GM19099 (cell line): Measurements from ENCODE around the gene CADPS.

Experiments used
- POLR2A ChIP-seq: IDR thresholded peaks from 3 replicates; pipeline ENCODE4 v1.6.1; 2011; ENCODE audit warnings: low read depth; ENCODE audit not compliant: insufficient read length; ENCODE audit errors: extremely low read depth

Gene CADPS

DNA sequence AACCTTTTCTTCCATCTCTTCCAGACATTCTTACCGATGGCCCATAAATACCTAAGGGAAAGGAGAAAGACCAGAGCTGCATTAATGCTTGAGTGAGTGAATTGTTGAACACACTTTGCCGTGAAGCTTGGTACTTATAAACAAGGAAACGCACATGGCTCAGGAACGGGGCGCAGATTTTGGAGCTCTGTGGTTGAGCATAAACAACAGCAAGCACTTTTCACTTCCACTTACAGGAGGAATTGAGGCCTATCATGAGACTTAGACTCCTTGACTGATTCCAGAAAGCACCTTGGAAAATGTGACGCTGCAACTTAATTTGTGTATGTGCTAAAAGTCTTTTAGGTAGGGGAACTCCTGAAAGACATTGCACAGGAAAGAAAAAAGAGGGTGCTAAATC is 304.3 kb downstream of the CADPS start:
- no peak for TF ChIP-seq POLR2A

DNA sequence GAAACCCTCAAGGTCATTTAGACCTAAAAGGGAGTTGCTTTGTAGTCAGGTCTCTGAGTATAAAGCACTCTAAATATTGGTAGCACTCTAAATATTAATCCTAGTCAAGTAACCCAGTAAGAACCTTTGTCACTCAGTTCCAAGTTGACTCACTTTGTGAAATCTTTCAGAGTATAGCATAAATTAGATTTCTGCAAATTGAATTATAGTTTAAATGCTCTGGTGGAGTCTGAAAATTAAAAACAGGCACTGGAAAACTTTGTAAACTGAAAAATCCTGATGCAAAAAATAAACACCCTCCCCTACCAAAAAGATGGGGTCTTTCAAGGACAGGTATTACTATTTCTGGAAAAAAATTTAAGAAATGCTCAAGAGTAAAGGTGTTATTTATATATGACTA is 305.6 kb downstream of the CADPS start:
- no peak for TF ChIP-seq POLR2A

DNA sequence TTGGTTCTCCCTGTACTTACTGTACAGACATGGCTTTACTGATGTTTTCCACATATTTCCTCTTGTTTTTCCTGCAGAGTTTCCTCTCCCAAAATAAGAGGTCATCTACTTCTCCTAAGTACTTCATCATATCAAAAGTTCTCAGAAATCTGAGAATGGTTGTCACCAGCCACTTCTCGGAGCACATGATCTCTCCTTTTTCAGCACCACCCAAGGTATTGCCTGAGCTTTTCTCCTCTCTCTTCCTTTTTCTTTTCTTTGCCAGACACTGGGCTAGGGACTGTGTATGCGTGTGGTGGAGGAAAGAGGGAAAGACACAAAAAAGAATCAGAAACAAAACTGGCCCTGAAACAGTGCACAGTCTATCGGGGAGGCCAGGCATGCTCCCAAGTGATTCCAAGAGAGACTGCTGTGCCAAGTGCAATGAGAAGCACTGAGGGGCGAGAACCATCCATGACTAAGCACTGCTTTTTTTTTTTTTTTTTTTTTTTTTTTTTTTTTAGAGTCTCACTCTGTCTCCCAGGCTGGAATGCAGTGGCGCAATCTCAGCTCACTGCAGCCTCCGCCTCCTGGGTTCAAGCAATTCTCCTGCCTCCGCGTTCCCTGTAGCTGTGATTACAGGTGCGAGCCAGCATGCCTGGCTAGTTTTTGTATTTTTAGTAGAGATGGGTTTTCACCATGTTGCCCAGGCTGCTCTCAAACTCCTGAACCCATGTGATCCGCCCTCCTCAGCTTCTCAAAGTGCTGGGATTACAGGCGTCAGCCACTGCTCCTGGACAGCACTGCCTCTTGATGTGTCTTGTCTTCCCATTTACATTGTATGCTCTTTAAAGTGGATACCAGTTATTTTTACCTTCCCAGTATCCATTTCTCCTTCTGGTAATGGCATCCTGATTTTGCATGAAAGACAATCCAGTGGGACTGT is 307.9 kb downstream of the CADPS start:
- no peak for TF ChIP-seq POLR2A

DNA sequence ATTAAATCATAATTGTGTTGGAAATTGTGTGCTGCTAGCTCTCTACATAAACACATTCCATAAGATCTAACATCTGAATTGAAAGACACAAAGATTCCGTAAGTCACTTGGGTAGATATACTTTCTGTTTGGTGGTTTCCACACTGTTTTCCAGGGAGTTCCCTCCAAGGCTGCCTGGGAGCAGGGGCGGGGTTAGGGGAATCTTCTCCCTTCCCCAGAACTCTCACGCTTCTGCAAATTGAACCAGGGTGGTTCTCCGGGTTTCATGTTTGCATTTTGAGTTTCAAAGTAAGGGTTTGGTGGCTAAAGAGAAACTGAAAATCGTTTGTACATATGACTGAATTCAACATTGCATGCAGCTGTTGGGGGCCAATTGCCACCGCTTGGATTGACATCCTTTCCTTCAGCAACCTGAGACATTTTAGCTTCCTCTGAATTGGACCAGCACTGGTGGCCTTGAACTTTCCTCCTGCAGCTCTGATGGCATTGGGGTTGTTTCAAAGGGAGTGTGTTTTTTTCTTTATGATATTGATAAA is 309.1 kb downstream of the CADPS start:
- TF ChIP-seq POLR2A = no peak

DNA sequence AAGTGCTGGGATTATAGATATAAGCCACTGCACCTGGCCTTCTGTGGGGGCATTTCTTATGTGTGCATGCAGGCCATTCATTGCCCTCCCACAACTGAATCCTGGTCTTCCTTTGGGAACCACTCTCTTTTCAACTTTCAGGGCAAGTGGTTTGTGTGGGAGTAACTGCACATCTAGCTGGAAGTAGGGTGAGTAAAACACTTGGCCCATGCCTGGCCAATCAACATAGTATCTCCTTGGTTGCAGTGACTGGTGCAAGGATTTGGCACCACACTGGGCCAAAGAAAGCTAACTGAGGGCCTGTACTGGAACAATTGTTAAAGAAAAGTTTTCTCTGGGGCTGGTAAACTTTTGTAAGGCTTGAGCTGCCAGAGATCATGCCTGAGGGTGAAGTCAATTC is 312.6 kb downstream of the CADPS start:
- no peak for TF ChIP-seq POLR2A

DNA sequence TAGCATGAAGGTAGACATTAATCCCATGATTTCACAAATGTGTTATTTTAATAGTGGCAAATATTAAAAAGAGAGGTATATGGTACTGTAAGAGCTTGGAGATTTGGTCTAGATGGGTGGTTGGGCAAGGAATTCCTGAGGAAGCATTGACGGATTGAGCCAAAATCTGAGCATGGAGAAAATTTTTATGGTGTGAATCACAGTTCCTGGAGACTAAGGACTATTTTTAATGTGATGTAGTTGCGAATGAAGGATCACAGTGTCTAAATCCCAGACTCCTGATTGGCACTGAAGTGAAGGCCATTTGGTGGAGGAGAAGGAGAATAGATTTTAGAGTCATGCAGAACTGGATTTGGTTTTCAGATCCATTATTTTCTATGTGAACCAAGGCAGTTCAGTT is 313.2 kb downstream of the CADPS start:
- TF ChIP-seq POLR2A = no peak

DNA sequence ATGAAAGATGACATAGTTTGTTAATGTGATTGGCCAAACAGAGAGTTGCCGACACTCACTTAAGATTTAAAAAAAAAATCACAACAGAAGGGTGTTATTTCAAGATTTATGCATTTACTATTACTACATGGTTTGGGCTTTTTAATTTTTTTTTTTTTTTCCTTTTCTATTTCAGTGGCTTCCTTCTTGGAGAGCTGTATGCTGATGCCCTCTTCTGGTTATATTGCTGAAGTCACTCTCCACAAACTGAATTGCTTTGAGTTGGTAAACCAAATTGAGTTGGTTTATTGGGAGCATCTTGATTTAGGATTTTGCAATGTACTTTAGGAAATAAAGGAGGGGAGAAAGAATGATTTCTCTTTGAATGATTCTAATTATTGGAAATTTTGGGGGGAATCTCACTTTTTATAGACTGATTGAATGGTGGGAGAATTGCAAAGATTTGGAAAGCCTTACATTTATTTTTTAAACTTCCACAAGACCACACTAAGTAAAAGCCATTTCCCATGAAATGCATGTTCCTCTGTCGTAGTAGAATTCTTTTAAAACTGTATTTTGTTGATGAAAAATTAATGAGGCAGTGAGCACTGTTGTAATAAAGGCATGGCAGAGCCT is 315.3 kb downstream of the CADPS start:
- TF ChIP-seq POLR2A = no peak

DNA sequence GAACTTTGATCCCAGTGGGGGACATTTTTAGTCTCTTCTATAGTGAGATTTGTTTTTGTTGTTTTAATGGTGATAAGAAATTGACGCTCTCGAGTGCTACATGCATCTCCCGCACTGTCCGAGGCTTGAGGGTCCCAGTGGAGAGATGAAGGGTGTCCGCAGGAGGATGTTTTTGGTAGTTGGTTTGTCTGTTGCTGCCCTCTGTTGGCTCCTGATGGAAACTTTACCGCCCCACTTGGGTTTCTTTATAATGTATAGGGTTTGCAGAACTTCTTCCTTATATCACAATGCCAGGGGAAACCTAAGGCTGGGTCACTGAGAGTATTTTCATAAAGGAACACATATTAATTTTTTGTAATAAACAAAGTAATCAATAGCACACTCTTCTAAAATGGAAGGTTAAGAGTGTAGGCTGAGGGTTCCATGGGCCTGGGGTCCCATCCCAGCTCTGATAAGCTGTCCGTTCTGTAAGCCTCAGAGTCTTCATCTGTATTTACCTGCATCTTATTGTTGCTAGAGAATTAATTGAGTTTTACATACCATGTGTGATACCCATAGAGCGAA is 316.6 kb downstream of the CADPS start:
- no peak for TF ChIP-seq POLR2A

DNA sequence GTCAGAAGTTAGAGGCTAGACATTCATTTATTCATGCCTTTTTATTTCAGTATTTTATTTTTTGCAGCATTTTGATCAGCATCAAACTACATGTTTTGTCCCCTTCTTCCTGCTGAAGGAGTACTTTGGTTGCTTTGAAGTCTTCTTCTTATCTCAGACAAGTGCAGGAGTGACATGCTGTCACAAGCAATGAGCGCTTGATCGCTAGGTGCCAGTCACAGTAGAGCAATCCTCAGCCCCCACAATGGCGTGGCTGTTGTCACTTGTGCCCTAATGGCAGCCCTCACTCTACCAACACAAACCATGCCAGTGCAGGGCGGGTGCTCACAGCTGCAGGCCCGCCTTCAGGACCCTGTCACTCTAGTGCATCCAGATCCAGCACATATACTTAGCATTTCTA is 317.2 kb downstream of the CADPS start:
- TF ChIP-seq POLR2A = no peak

DNA sequence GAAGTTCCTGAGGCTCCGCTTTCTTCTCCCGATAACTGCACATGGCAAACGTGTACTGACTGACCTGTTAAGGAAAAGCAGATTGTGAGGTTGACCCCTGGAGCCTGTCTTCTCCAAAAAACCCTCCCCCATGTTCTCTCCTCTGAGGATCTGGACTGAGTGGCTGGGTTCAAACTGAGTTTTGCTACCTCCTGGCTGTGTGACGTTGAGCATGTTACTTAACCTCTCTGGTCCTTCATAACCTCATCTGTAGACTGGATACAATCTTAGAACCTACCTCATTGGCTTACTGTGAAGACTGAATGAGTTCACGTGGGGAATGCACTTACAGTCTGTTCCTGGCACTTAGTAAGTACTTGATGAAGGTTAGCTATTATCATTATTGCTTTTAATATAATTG is 317.8 kb downstream of the CADPS start:
- no peak for TF ChIP-seq POLR2A

DNA sequence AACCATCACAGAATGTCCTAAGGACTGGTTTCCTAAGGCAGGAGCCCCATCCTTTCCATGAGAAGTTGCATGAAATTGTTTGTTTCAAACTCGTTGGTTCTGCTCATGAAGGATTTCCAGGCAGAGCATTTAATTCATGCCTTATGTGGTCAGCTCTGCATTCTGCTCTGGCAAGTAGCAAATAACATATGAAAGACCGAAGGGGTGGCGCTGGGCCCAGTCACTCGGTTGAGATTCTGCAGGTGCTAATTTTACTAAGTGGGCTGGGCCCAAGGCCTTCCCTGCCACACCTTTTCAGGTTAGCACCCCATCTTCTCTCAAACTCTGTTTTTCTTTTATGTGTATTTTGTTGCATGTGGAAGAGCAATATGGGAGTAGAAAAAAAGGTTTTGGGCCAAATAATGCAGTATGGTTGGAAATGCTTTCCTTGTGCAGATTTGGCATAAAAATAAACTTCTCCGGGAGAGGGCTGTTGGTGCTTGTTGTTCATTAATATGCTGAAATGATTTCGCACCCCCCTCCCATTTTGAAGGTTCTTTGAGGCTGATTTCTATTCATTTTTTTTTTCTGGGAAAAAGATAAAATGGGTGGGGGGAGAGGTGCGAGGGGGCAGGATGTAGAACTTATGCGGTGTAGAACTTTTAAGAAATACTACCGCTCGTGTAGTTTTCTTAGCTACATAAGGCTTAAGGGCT is 318.9 kb downstream of the CADPS start:
- no peak for TF ChIP-seq POLR2A

DNA sequence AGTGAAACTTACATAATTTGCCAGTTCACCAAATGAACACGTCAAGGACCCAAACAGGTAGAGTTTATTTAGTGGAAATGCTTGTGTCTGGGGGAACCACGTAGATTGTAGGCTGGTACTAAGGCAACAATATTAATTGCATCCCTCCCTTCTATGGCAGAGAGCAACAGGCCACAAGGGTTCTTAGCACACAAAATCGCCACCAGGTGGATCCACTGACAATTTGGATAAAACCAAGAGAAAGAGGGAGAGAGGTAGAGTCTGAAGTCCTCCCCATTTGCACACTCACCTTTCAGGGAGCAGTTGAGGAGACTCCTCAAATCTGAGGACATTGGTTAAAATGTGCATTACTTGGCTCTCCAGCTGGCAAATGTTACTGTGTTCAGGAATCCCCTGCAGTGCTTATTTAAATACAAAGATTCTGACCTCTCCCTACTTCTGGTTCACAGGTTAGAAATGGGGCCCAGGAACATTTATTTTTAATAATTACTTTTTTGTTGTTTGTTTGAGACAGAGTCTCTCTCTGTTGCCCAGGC is 320.9 kb downstream of the CADPS start:
- no peak for TF ChIP-seq POLR2A

DNA sequence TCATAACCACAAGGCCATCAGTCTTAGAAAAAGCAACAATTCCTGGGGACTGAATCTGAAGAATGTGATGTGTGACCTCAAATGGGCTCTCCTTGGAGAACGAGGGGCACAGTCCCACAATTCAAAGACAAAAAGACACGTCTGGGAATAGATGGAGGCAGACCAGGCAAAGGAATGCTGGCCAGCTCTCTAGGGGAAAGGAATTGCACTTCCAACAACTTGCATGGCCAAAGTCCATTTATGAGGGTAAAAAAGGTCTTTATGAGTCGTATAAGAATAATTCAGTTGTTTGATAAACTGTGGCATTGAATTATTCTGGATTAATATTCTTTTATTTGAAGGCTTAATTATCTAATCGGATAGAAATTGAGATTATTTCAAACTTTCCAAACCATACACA is 321.4 kb downstream of the CADPS start:
- TF ChIP-seq POLR2A = no peak

DNA sequence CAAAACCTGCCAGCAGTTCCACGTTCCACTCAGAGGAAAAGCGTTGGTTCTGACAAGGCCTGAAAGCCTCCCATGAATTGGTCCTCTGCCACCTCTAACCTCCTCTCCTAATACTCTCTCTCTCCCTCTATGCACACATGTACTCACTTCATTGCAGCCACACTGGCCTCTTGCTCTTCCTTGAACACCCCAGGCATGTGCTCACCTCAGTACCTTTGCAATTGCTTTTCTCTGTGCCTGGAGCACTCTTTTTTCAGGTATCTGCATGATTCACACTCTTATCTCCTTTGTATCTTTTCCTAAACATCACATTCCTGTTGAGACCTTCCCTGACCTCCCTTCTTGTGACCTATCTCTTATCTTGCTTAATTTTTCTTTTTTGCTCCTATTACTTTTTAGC is 323.7 kb downstream of the CADPS start:
- no peak for TF ChIP-seq POLR2A

DNA sequence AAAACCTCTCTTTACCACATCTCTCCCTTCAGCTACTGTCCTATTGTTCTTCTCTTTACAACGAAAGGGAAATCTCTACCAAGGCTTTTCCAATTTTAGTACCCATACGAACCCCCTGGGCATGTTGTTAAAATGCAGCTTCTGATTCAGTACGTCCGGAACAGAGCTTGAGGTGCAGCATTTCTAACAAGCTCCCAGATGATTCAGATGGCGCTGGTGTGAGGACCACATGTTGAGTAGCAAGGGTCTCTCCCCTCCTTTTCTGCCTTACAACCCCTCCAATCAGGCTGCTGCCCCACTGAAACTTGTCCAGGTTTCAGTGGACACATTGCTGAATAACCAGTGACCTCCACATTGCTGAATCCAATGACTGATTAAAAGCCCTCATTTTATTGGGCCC is 324.8 kb downstream of the CADPS start:
- TF ChIP-seq POLR2A = no peak

DNA sequence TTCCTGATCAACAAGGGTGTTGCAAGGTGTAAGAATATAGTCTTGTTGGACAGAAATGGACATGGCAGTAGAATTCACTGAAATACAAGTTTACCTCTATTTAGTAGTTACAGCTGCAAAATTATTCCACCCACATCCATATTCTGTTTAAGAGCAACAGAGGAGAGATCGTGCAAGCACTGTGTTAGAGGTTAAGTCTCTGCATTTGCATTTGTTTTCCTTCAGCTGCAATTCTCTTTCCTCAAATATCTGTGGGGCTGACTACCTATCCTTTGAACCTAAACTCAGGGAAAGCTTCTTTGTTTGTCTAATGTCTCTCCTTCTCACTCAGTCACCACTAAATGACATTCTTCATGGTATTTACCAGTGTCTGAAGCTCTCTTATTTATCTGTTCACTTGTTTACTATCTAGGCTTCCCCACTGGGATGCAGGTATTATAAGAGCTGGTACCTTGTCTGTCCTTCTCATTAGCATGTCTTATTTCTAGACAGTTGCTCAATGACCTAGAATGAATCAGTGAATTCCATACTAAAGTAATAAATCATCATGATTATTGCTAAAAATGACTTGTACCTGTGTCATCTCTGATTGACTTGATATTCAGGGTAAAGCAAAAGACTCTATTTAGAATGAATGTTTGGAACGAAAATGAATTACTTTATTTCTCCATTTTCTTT is 326.5 kb downstream of the CADPS start:
- TF ChIP-seq POLR2A = no peak
